ENCODE results near the gene LZTFL1.

LZTFL1 gene

DNA sequence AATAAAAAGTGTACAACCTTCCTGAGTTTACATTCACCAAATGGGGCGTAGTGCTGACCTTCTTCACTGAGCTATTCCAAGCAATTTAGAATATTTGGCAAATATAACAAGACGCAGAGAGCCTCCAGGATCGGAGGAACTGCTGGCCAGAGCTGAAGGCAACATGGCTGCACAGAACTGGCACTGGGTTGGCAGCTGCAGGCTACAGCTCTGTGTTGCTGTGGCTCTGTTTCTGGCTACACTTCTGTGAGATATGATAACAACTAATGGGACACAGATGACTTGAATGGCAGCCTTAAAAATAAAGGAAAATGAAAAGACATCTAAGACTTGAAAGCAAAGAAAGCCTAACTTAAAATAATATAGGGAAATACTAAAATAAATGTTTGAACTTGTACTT is 34.8 kb downstream of the LZTFL1 start:
- no peak for DNase-seq

DNA sequence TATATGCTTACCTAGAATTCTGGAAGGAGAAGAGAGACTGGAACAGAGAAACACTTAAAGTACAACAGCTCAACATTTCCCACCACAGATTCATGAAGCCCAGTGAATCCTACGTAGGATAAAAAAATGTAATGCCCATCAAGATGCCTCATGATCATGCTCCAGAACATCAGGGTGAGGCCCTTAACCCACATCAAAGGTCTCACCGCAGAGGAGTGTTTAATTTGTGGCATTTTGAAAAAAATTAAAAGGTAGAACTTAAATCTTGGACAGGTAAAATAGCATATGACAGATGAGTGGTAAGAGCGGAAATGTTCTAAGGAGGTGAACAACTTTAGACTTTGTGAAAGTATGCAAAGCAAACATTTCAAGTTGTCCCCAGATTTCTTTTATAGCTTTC is 35.8 kb downstream of the LZTFL1 start:
- DNase-seq = no peak

DNA sequence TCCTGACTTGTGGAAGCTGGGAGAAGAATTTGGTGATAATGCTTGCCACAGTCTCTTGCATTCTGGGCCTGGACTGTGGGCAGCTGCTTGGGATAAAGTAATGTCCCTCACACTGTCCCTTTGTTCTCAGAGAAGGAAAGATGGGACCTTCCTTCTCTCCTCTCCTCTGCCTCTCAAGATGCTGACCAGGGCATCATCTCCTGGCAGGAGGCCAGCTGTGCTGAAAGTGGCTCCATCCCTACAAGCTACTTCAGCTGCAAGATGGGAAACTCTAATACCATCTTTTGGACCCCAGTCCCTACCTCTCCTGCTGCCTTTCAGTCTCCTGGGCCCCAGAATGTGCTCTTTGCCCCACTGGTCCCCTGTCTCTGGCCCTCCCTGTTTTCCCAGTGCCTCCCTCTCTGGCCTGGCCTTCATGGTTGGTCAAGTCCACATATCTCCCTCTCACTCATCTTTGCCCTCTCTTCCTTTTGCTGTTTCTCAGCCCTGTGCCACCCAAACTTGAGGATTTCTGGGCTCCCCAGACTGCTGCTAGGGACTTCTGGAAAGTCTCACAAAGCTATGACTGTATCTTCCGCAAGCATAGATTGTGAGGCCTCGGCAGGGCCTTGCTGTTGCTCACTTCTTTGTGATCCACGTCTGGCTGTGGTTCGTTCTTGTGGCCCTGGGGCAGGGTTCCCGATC is 38.5 kb downstream of the LZTFL1 start:
- no peak for DNase-seq

DNA sequence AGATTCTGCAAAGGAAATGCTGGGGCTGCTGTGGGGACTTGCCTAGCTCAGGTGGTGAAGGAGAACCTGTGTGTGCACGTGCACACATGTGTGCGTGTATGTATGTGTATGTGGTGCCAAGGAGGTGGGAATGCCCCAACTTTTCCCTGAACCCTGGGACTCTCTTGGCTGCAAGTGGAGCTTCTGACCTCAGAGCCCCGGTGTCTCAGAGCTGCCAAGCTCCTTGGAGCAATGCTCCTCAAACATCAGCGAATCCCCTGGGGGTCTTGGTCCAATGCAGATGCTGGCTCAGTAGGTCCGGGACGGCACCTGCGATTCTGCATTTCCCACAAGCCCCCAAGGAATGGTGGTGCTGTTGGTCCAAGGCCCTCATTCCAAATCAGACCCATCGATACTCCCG is 39.8 kb downstream of the LZTFL1 start:
- DNase-seq = no peak

DNA sequence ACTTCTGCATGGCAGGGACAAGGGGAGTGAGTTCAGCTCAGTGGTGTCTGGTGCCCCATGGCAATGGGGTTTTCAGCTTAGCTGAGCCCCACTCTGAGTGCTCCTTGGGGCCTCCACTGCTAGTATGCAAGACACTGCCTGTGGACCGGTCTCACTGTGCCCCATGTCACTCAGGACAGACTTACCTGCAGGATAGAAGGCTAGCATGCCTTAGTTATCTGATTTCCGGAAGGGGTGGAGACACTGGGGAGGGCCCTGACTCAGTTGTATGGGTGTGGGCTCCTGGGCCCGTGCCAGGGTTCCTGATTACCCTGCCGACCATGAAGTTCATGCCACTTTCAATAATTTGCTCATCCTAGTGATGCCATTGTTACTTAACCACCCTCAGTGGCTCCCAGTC is 41.3 kb downstream of the LZTFL1 start:
- no peak for DNase-seq

DNA sequence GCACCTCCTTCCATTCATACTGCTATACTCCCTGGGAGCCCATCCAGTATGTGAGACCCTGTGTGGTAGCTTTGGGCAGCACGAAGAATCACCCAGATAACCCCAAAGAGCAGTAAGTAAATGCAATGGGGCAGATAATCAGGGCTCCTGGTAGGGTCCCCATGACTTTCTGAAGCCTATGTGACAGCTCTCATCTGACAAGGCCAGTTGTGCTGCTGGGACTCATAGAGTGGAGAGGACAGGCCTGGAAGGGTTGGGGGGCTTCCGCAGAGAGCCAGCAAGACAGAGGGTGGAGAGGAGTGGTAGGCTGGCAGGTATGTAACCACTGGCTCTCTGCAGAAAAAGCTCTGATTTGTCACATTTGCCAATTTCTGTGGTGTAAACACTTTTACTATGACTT is 42.3 kb downstream of the LZTFL1 start:
- DNase-seq = no peak

DNA sequence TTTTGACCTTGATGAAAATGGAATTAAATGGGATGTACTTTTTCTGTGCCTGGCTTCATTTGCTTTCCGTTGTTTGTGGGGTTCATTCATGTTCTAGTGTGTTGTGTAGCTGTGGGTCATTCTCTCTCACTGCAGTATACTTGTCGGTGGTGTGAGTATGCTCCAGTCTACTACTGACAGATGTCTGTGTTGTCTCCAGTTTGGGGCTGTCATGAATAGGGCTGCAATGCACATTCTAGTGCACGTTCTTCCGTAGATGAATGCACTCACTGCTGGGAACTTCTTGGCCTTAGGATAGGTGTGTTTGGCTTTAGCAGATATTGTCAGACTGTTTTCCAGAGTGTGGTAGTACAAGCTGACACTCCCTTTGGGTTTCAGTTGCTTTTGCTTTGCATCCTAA is 43.9 kb downstream of the LZTFL1 start:
- no peak for DNase-seq

DNA sequence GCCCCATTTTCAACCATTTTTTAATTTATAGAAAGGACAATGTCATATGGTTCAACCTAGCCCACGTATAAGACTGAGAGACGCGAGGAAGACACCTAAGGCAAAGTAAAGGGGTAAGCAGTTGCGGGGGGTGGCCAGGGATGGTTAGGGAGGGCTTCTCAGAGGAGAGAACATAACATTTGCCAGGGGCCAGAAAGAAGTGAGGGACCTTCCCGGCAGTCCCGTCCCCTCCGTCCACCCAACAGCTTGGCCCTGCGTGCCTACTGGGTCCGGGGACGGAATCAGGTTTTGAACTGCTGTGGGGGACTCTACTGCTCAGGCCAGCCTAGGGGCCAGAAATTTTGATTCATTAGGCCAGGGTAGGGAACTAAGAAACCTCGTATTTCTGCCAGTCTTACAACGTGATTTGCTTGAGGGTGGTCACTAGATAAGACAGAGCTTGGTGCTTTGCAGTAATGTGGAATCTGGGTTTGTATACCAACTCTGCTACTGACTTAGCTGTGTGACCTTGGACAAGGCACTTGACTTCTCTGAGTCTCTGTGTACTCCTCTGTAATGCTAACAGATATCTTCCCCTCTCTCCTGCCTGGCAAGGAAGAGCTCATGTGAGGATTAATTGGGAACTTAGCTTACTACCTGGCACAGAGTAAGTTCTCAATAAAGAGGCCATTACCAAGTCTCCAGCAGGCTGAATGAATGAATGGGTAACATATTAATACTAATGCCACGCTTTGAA is 44.8 kb downstream of the LZTFL1 start:
- no peak for DNase-seq

DNA sequence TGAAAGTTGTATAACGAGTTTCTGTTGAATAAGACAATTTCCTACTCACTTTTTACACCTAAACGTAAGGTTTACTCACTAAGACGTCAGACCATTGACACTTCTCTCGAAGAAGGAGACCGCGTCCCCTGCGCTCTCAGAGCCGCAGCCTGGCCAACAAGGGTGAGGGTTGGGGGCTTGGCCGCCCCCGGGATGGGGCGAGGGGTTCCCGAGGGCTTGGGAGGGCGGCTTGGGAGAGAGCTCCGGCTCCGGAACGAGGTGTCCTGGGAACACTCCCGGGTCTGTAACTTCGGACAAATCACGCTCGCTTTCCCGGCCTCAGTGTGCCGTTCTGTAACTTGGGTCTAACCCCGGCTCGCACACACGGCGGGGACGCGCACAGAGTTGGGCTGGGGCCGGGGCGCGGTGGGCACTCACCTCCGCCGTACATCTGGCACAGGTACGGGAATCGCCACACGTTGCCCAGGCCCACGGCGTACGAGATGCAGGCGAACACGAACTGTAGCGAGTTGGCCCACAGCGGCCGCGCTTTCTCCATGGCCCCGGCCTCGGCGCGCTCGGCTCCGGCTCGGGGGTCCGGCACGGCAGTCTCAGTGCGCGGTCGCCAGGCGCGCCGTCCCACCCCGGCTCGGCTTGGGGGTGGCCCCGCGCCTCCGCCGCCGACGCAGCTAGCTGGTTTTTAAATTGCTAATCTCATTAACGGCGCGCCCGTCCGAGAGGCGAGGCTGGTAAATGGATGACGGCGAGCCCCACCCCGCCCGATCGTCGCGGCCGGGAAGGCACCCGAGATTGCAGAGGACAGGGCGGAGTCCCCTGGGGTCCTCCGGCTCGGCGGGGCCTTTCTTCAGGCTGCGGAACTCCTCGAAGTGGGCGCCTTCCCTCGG is 45.8 kb downstream of the LZTFL1 start, which contains the start of gene SLC6A20:
TSS of gene SLC6A20 (minus strand) at position 655 of the 884 bp plus-strand sequence. CDS start at position 538, 117 bp downstream.
- no peak for DNase-seq

DNA sequence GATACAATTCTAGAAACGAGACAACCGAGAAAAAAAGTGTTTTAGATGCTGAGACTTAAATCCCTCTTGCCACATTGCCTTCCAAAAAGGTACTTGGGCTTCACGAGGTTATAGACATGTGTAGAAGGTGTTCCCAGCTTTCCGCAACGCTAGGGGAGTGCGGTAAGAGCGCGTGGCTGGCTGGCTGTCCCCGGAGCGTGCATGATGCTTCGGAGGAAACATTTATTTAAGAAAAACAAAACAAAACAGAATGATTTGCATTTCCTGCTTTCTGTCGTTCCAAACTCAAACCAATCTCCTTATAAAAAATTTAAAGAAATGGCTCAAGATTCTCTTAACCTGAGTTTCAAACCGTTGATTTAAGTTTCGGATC is 46.4 kb downstream of the LZTFL1 start:
- DNase-seq = no peak

DNA sequence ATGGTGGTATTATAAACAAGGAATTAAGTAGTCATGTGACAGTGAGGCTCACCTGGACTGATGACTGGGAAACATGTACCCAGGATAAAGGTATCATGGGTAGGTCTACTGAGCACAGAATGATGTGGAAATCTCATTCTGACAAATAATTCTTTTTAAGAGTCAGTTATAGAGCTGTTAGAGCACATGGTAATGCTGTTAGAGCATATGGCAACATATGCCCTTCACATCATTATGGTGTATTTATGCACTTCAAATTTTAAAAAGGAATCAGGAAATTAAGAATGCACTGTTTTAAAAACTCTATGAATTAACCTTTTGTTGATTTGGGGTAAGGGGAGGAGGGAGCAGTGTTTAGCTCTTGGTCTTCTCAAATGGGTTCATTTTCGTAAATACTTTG is 47.3 kb downstream of the LZTFL1 start:
- no peak for DNase-seq

DNA sequence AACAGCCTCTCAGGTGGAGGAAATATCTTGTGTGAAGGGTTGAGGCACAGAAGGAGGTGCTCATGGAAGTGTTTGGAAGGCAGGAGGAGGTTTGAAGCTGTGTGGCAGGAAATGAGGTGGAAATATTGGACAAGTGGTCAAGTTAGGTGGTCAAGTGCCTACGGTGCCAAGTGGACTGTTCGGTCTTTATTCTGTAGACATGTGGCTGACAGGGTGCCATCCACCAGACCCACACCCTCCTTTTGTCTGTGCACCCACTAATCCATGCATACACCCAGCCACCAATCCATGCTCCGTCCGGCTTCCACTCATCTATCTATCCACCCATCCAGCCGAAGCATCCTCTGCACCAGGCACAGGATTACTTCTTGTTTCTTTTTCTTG is 47.8 kb downstream of the LZTFL1 start:
- DNase-seq = no peak

DNA sequence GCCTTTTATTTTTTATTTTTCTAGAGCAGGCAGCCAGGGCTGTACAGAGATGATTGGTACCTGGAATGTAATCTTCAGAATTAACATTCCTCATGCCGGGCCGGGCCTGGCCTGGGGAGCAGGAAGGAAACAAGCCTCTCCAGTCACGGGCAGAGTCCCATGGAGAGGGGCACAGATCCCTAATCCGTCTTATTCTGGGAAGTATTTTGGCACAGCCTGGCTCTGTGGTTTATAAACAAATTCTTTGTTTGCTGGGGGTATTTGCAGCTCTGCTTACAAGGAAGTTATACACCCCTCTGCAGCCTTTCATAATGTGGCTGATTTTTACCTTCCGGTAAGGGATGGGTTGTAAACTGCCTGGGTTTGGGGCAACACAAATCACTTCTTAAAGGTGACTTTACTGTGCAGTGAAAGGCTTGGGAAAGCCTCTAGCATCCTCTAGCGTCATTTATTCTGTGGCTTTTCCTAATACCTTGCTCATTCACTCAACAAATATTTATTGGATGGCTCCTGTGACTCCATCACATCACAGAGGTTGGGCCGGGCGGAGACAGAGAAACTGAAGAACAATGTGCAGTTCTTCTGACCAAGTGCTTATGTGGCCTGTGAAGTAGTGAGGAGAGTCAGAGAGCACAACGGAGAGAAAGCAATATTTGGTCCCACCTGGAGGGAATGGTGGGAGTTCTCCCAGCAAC is 48.3 kb downstream of the LZTFL1 start:
- no peak for DNase-seq

DNA sequence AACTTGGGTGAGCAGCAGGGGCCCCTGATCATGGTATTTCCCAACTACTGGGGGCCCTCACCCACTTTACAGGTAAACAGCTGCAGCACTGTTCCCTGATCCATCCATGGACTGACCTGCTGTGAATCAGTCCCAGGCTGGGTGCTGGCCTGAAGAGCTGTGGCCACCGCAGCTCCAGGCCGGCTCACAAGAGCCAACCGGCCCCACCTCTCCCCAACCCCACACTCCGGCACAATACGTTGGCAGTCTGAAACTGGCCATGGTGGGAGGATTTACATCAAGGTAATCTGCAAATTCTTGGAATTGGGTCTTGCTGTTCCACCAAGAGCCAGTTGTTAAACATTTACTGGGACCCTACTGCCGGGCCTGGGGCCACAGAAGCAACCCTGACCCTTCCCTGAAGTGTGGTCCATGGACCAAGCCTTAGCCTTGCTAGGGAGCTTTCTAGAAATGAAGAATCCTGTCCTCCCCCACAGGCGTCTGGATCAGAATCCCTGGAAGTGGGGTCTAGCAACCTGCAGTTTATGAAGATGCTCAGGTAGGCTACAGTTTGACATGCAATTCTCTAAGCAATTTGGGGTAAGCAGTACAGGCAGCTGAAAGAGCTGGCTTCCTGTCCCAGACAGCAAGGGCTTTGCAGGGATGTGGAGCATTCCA is 49.3 kb downstream of the LZTFL1 start:
- no peak for DNase-seq

DNA sequence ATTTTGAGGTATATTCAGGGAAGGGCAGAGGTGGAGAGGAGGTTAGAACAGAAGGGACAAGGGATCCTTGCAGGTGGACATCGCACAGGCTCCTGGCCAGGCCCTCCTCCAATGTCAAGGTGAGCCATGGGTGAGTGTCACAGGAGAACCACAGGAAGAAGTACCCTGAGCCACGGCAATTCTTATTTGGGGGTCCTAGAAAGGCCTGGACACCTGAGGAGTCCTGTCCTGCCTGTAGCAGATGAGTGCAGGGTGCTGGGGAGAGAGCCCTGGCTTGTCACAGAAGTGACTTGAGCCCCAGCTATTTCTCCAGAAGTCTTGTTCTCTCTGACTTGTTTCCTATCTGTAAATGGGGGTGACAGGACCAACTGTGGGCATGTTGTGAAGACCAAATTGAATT is 49.9 kb downstream of the LZTFL1 start:
- no peak for DNase-seq

DNA sequence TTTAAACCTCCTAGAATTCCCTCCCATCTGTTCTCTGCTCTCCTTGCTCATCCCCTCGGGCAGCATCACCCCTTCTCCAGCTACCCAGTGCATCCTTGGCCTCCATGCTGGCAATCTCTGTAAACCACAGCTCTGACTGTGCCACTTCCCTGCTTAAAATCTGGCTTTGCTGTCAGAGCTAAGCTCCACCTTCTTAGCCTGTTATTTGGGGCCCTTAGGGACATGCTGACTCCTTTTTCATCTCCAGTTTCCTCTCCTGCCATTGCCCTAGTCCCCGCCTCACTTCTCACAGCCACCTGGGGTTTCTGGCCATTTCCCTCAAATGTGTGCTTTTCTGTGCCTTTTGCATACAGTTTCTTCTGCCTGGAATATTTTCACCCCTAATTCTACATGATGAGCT is 51.3 kb downstream of the LZTFL1 start:
- DNase-seq = no peak

DNA sequence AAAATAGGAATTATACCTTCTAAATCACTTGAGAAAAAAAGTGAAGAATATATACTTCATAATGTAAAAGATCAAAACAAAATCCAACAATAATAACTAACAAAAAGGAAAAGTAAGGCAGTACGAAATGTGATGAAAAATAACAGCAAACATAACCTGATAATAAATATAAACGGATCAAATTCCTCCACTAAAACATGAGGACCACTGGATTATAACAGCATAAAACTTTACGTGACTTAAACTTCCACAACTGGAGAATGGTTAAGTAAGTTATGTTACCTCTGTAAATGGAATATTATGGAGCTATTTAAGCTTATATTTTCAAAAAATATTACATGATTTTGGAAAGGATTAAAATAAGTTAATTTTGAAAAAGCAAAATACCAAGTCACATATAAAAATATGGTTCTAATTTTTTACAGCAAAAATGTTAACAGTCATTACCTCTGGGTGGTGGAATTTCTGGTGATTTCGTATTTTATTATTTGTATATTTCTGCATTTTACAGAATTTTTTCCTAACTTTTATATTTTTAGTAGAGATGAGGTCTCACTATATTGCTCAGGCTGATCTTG is 52.6 kb downstream of the LZTFL1 start:
- no peak for DNase-seq

DNA sequence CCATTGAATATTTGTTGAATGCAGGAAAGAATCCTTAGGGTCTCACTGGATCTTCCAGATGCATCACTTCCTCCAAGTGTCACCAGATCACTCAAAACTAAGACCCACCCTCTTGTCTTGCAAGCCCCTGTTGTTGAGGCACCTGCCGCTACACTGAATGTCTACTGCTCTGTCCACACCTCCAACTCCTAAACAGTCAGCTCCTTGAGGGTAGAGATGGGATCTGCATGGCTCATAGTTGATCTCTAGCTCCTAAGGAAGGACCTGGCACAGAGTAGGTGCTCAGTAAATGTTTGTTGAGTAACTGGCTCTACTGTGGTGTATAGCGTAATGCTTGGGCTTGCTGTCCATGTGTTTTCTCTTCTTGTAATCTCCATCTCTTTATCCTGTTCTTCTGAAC is 54.4 kb downstream of the LZTFL1 start:
- no peak for DNase-seq

DNA sequence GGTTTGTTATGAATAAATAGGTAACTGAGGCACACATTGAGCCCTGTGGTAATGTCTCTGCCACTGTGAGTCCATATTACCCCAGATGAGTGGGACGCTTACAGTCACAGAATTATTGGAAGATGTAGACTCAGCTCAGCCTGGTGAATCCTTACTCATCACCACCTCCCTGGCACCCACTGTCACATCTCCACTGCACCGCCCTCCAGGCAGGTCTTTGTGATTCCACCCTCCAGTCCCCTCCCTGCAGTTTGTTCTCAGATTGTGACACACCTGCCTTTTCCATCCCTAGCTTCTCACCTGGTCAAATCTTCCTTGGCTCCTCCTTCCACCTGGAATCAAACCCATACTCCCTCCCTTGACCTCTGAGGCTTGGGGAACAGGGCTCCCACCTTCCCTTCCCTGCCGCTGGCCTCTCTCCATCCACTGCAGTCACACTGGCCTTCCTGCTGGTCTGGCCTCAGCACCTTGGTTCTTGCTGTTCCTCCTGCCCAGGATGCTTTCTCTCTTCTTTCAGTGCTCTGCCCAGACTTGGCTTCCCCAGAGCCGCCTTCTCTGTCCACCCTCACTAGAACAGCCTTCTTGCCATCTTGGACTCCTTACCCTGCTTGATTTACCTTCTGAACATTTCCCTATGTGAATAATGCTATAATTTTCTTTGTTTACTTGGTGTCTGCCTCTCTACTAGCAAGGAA is 55.0 kb downstream of the LZTFL1 start:
- DNase-seq = no peak

DNA sequence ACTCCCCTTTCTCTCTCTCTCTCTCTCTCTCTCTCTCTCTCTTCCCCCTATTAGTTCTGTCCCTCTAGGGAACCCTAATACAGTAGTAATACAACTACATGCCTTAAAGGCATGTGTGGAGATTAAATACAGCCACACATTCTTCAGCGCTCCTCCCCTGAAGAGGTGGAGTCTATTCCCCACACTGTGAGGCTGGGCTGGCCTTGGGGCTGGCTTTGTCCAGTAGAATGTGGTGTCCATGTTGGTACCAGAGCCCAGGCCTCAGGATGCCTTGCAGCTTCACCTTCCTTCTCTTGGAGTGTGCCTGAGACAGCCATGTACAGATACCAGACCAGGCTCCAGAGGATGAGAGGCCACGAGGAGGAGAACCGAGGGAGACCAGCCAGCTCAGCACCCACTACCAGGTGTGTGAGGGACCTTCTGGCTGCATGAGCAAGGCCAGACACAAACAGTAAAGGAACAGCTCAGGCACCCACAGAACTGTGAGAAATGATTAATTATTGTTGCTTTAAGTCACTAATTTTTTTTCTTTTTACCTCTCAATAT is 56.2 kb downstream of the LZTFL1 start:
- DNase-seq = no peak

DNA sequence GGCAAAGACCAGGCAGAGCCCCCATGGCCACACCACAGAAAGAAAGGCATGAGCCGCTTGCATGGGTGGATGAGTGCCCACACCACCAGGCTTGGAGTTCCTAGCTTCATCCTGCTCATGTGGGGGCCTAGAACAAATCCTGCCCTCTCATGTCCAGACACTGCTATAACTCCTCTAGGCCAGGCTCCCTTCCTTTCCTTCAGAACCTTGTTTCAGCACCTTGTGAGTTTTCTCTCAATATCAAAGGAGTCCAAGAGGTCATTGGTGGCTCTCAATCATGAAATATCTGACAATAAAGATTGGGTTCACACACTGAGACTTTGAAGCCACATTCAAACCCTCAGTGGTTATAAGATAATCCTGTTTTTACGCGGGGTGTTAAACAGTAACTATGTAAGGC is 58.3 kb downstream of the LZTFL1 start:
- no peak for DNase-seq

All from NCI-H187 (cell line).